Ishikawa (cell line): ENCODE data around the gene UBE3A.

Experiments
- CEBPB ChIP-seq: IDR thresholded peaks from 2 replicates; pipeline ENCODE4 v1.6.1; 2012
- CREB1 ChIP-seq: IDR thresholded peaks from 2 replicates; pipeline ENCODE4 v1.6.1; 2012; ENCODE audit warnings: low read depth
- EGR1 ChIP-seq: IDR thresholded peaks from 2 replicates; pipeline ENCODE4 v1.6.1; 2012
- EP300 ChIP-seq: IDR thresholded peaks from 2 replicates; pipeline ENCODE4 v1.6.1; 2012; ENCODE audit warnings: borderline replicate concordance
- FOXM1 ChIP-seq: IDR thresholded peaks from 2 replicates; pipeline ENCODE4 v1.6.1; 2012; ENCODE audit warnings: low read depth, borderline replicate concordance
- MAX ChIP-seq: IDR thresholded peaks from 2 replicates; pipeline ENCODE4 v1.6.1; 2012
- NFIC ChIP-seq: IDR thresholded peaks from 2 replicates; pipeline ENCODE4 v1.6.1; 2012
- RAD21 ChIP-seq: IDR thresholded peaks from 2 replicates; pipeline ENCODE4 v1.6.1; 2012; ENCODE audit warnings: low read depth
- REST ChIP-seq: IDR thresholded peaks from 2 replicates; pipeline ENCODE4 v1.6.1; 2012; ENCODE audit warnings: low read depth, mild to moderate bottlenecking
- TAF1 ChIP-seq: IDR thresholded peaks from 2 replicates; pipeline ENCODE4 v1.6.1; 2012; ENCODE audit warnings: low read depth, mild to moderate bottlenecking
- TCF12 ChIP-seq: IDR thresholded peaks from 2 replicates; pipeline ENCODE4 v1.6.1; 2012; ENCODE audit warnings: low read depth
- TEAD4 ChIP-seq: IDR thresholded peaks from 2 replicates; pipeline ENCODE4 v1.6.1; 2012
- USF1 ChIP-seq: IDR thresholded peaks from 2 replicates; pipeline ENCODE4 v1.6.1; 2012
- YY1 ChIP-seq: IDR thresholded peaks from 2 replicates; pipeline ENCODE4 v1.6.1; 2012; ENCODE audit warnings: low read depth
- ZBTB7A ChIP-seq: IDR thresholded peaks from 2 replicates; pipeline ENCODE4 v1.6.1; 2012; ENCODE audit warnings: low read depth

Gene UBE3A

GRCh38 chr15:25481208-25481859, 42.5 kb upstream of the UBE3A start:
- TF ChIP-seq TEAD4, result no peak
- TF ChIP-seq TCF12, result peak; percentile 25; the same call in 1 of the 2 replicates
- no peak for TF ChIP-seq CEBPB
- TF ChIP-seq MAX, result peak; percentile 34; the same call in 1 of the 2 replicates

GRCh38 chr15:25478313-25478712, 39.5 kb upstream of the UBE3A start:
- TF ChIP-seq NFIC (no peak), MAX (no peak), TAF1 (no peak), TCF12 (no peak), EGR1 (no peak), FOXM1 (no peak), RAD21 (no peak), CREB1 (no peak), REST (no peak), USF1 (no peak), ZBTB7A (no peak), CEBPB (no peak), EP300 (no peak), TEAD4 (no peak), YY1 (no peak)

- TF ChIP-seq MAX (no peak), CEBPB (no peak), FOXM1 (no peak), ZBTB7A (no peak), REST (no peak), EP300 (no peak), YY1 (no peak), EGR1 (no peak), USF1 (no peak), TEAD4 (no peak), TAF1 (no peak), NFIC (no peak), RAD21 (no peak), TCF12 (no peak)
Measured at GRCh38 chr15:25477816-25478215, 39.0 kb upstream of the UBE3A start.

GRCh38 chr15:25474251-25474650, 35.4 kb upstream of the UBE3A start:
- TF ChIP-seq CEBPB (no peak), EP300 (no peak), YY1 (no peak), CREB1 (no peak), RAD21 (no peak), MAX (no peak), TEAD4 (no peak), NFIC (no peak), TAF1 (no peak), REST (no peak), ZBTB7A (no peak), TCF12 (no peak), EGR1 (no peak), USF1 (no peak), FOXM1 (no peak)
